HEK293 (cell line): Measurements from ENCODE around the gene TASOR2.

Source experiments
- CTCF ChIA-PET: fragments of 350-600 bp; formaldehyde crosslinking; extraction: SDS; loops from one replicate; lab custom pipeline; 2021; ENCODE audit warnings: antibody characterized with exemption; lab: Yijun Ruan, JAX
- POLR2A ChIA-PET: fragments of 300-600 bp; formaldehyde crosslinking; extraction: SDS; loops from one replicate; lab custom pipeline; 2020; ENCODE audit warnings: antibody characterized with exemption, inconsistent platforms; lab: Yijun Ruan, JAX
- H3K27ac ChIP-seq: fragments of 200-500 bp; sonication (Bioruptor generic); 2 replicates; pipeline ENCODE4 v1.5.1; 2014; ENCODE audit warnings: low read depth, low read length, control low read depth, inconsistent platforms; ENCODE audit errors: extremely low read depth
- H3K36me3 ChIP-seq, 2 experiments: fragments of 200-500 bp in 1 of 2; sonication (Bioruptor generic) in 1 of 2; 1 replicate in 1 of 2; 2 replicates in 1 of 2; pipeline ENCODE4 v1.5.1; 2014 to 2017; ENCODE audit warnings: inconsistent platforms in 2 of 2, low read length in 2 of 2; ENCODE audit not compliant: control insufficient read depth in 2 of 2, insufficient read depth in 1 of 2
- H3K4me1 ChIP-seq: fragments of 200-500 bp; sonication (Bioruptor generic); 2 replicates; pipeline ENCODE4 v1.5.1; 2014; ENCODE audit warnings: mild to moderate bottlenecking, low read length, inconsistent platforms; ENCODE audit not compliant: control insufficient read depth, insufficient read depth
- H3K4me3 ChIP-seq: 2 replicates; pipeline ENCODE4 v1.5.1; 2011; ENCODE audit warnings: low read depth, mild to moderate bottlenecking, control low read depth, low read length, moderate library complexity
- H3K9me3 ChIP-seq: fragments of 200-500 bp; sonication (Bioruptor generic); 2 replicates; pipeline ENCODE4 v1.5.1; 2014; ENCODE audit warnings: low read depth, low read length, inconsistent platforms; ENCODE audit not compliant: control insufficient read depth, insufficient read depth
- SCRT1 ChIP-seq: fragments of 450-650 bp; formaldehyde crosslinking; IDR thresholded peaks from 2 replicates; pipeline ENCODE4 v1.5.1; 2016; ENCODE audit warnings: missing biosample characterization, missing genetic modification characterization, borderline replicate concordance
- WT1 ChIP-seq: fragments of 450-650 bp; formaldehyde crosslinking; IDR thresholded peaks from 2 replicates; pipeline ENCODE4 v1.5.1; 2016; ENCODE audit warnings: missing biosample characterization, missing genetic modification characterization
- ZIC2 ChIP-seq: fragments of 450-650 bp; formaldehyde crosslinking; IDR thresholded peaks from 2 replicates; pipeline ENCODE4 v1.5.1; 2016; ENCODE audit warnings: missing biosample characterization, missing genetic modification characterization
- ZNF16 ChIP-seq: fragments of 450-650 bp; formaldehyde crosslinking; IDR thresholded peaks from 2 replicates; pipeline ENCODE4 v1.5.1; 2016; ENCODE audit warnings: low read depth, missing biosample characterization, missing genetic modification characterization
- ZNF2 ChIP-seq: fragments of 450-650 bp; formaldehyde crosslinking; IDR thresholded peaks from 2 replicates; pipeline ENCODE4 v1.5.1; 2016; ENCODE audit warnings: missing biosample characterization, missing genetic modification characterization
- ZNF223 ChIP-seq: fragments of 450-650 bp; formaldehyde crosslinking; IDR thresholded peaks from 2 replicates; pipeline ENCODE4 v1.5.1; 2016; ENCODE audit warnings: missing biosample characterization, missing genetic modification characterization
- ZNF501 ChIP-seq: fragments of 450-650 bp; formaldehyde crosslinking; IDR thresholded peaks from 2 replicates; pipeline ENCODE4 v1.5.1; 2016; ENCODE audit warnings: missing biosample characterization, missing genetic modification characterization
- ZNF514 ChIP-seq: fragments of 450-650 bp; formaldehyde crosslinking; IDR thresholded peaks from 2 replicates; pipeline ENCODE4 v1.5.1; 2016; ENCODE audit warnings: missing biosample characterization, missing genetic modification characterization
- ZNF785 ChIP-seq: fragments of 450-650 bp; formaldehyde crosslinking; IDR thresholded peaks from 2 replicates; pipeline ENCODE4 v1.5.1; 2016; ENCODE audit warnings: missing biosample characterization, missing genetic modification characterization
- ZNF830 ChIP-seq: fragments of 450-650 bp; IDR thresholded peaks from 2 replicates; pipeline ENCODE4 v1.5.0; 2018; ENCODE audit warnings: missing biosample characterization, missing genetic modification characterization, low read depth, mild to moderate bottlenecking, moderate library complexity
- TF ChIP-seq, protein P1 (sequence below): fragments of 450-650 bp; formaldehyde crosslinking; IDR thresholded peaks from 2 replicates; pipeline ENCODE4 v1.5.1; 2016; ENCODE audit warnings: missing biosample characterization, missing genetic modification characterization
- TF ChIP-seq, protein P2 (sequence below): fragments of 450-650 bp; formaldehyde crosslinking; IDR thresholded peaks from 2 replicates; pipeline ENCODE4 v1.5.1; 2016; ENCODE audit warnings: missing biosample characterization, missing genetic modification characterization, borderline replicate concordance

The TASOR2 gene

DNA sequence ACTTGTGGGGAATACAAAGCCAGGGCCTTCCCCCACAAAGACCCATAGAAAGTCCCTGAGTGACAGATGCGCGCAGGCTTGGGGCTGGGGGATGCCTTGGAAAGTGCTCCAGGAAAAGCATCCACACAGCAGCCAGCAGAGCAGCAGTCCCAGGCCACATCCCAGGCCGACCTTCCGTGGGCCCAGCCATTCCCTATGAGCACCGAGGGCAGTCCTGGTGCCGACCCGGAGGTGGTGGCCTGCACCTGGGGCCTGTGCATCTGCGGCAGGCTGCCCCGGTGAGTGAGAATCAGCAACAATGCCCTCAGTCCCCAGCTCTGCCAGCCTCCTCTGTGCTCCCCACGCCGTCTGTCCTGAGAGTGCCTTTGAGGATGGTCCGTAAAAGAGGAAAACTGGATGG is 44.6 kb upstream of the TASOR2 start (continued):
- TF ChIP-seq ZNF785 (no peak), ZNF514 (tag by site-specific recombination) (no peak), WT1 (tag by site-specific recombination) (no peak)
- TF ChIP-seq, all 188 proteins: peak for 0

DNA sequence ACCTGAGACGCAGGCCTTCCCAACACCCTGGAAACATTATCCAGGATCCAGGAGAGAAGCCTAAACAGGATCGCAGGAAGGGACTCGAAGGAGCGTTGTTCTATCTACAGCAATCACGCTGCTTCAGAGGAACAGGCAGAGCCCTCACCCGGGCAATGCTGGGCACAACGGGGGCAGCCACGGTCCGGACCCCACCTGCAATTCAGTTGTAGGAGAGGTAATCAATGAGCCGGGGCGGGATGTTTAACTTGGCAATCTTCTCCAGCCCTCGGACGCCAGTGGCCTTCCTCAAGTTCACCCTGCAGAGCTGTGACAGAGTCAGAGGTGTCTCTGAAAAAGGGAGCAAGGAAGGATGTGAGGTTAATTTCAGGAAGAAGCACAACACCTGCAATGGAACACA is 44.1 kb upstream of the TASOR2 start:
- H3K4me3 ChIP-seq: no peak overlapping the region
- CTCF ChIA-PET: interaction anchor here (4.6 kb wide), 1 partner anchor 11 kb away, joined by 30 read pairs; no protein-coding TSS in a partner anchor
- no peaks in the 10 kb centered on the region for H3K9me3 ChIP-seq
- peaks cover 9 to 39% of the 10 kb centered on the region in 2 experiments; a peak in 2 of 3 replicates for H3K36me3 ChIP-seq
- no peaks in the 10 kb centered on the region for H3K4me1 ChIP-seq
- POLR2A ChIA-PET: no interaction called here
- H3K27ac ChIP-seq: no peak overlapping the region
- no peak for TF ChIP-seq ZNF16 (tag by site-specific recombination)

DNA sequence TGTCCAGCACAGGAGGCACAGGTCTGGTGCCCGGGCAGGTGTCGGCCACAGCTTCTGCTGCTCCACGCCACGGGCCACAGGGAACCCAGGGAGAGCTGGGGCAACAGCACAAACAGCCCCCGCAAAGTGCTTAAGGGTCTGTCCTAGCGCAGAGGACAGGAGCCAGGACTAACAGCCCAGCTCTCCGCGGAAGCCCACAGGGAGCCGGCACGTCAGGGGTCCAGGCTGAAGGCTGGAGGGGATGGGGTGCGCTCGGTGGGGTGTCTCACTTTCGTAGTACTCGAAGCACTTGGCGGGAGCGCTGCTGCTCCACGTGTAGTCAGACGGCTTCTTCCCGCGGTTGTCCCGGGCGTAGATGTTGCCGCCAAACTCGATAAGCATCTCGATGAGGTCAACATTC is 43.1 kb upstream of the TASOR2 start:
- no peak overlapping the region for H3K4me3 ChIP-seq
- ChIA-PET CTCF (interaction anchor here (0.7 to 4.6 kb wide), 2 partner anchors 12 to 111 kb away, joined by 3 to 30 read pairs; no protein-coding TSS in a partner anchor), POLR2A (no interaction called here)
- TF ChIP-seq ZNF2: no peak
- TF ChIP-seq, protein P1, sequence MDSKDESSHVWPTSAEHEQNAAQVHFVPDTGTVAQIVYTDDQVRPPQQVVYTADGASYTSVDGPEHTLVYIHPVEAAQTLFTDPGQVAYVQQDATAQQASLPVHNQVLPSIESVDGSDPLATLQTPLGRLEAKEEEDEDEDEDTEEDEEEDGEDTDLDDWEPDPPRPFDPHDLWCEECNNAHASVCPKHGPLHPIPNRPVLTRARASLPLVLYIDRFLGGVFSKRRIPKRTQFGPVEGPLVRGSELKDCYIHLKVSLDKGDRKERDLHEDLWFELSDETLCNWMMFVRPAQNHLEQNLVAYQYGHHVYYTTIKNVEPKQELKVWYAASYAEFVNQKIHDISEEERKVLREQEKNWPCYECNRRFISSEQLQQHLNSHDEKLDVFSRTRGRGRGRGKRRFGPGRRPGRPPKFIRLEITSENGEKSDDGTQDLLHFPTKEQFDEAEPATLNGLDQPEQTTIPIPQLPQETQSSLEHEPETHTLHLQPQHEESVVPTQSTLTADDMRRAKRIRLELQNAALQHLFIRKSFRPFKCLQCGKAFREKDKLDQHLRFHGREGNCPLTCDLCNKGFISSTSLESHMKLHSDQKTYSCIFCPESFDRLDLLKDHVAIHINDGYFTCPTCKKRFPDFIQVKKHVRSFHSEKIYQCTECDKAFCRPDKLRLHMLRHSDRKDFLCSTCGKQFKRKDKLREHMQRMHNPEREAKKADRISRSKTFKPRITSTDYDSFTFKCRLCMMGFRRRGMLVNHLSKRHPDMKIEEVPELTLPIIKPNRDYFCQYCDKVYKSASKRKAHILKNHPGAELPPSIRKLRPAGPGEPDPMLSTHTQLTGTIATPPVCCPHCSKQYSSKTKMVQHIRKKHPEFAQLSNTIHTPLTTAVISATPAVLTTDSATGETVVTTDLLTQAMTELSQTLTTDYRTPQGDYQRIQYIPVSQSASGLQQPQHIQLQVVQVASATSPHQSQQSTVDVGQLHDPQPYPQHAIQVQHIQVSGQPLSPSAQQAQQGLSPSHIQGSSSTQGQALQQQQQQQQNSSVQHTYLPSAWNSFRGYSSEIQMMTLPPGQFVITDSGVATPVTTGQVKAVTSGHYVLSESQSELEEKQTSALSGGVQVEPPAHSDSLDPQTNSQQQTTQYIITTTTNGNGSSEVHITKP (tag by site-specific recombination): no peak
- no peak for TF ChIP-seq ZNF830 (tag by site-specific recombination)
- no peak for TF ChIP-seq ZNF501 (tag by site-specific recombination)
- no peak for TF ChIP-seq SCRT1 (tag by site-specific recombination)
- no peak for TF ChIP-seq ZNF223 (tag by site-specific recombination)
- TF ChIP-seq, protein P2, sequence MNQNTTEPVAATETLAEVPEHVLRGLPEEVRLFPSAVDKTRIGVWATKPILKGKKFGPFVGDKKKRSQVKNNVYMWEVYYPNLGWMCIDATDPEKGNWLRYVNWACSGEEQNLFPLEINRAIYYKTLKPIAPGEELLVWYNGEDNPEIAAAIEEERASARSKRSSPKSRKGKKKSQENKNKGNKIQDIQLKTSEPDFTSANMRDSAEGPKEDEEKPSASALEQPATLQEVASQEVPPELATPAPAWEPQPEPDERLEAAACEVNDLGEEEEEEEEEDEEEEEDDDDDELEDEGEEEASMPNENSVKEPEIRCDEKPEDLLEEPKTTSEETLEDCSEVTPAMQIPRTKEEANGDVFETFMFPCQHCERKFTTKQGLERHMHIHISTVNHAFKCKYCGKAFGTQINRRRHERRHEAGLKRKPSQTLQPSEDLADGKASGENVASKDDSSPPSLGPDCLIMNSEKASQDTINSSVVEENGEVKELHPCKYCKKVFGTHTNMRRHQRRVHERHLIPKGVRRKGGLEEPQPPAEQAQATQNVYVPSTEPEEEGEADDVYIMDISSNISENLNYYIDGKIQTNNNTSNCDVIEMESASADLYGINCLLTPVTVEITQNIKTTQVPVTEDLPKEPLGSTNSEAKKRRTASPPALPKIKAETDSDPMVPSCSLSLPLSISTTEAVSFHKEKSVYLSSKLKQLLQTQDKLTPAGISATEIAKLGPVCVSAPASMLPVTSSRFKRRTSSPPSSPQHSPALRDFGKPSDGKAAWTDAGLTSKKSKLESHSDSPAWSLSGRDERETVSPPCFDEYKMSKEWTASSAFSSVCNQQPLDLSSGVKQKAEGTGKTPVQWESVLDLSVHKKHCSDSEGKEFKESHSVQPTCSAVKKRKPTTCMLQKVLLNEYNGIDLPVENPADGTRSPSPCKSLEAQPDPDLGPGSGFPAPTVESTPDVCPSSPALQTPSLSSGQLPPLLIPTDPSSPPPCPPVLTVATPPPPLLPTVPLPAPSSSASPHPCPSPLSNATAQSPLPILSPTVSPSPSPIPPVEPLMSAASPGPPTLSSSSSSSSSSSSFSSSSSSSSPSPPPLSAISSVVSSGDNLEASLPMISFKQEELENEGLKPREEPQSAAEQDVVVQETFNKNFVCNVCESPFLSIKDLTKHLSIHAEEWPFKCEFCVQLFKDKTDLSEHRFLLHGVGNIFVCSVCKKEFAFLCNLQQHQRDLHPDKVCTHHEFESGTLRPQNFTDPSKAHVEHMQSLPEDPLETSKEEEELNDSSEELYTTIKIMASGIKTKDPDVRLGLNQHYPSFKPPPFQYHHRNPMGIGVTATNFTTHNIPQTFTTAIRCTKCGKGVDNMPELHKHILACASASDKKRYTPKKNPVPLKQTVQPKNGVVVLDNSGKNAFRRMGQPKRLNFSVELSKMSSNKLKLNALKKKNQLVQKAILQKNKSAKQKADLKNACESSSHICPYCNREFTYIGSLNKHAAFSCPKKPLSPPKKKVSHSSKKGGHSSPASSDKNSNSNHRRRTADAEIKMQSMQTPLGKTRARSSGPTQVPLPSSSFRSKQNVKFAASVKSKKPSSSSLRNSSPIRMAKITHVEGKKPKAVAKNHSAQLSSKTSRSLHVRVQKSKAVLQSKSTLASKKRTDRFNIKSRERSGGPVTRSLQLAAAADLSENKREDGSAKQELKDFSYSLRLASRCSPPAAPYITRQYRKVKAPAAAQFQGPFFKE (tag by site-specific recombination): no peak
- no peak for TF ChIP-seq ZIC2 (tag by site-specific recombination)
- H3K27ac ChIP-seq: no peak overlapping the region
- no peaks in the 10 kb centered on the region for H3K9me3 ChIP-seq
- no peaks in the 10 kb centered on the region for H3K4me1 ChIP-seq
- H3K36me3 ChIP-seq: peaks cover 9 to 39% of the 10 kb centered on the region in 2 experiments; a peak in 2 of 3 replicates
